ENCODE results near the gene CDHR5.

CDHR5 gene

GRCh38 chr11:620935-621814, 3.6 kb downstream of the CDHR5 start:
- no peak for DNase-seq

- no peak for DNase-seq
These were observed 4.6 kb downstream of the CDHR5 start for GRCh38 chr11:620201-620600.

GRCh38 chr11:619628-620050, 5.1 kb downstream of the CDHR5 start:
- no peak for DNase-seq

GRCh38 chr11:618856-619627, 5.7 kb downstream of the CDHR5 start:
- DNase-seq = no peak

- no peak for DNase-seq
These were observed 6.7 kb downstream of the CDHR5 start for GRCh38 chr11:617912-618682.

- DNase-seq = no peak
These were observed 7.4 kb downstream of the CDHR5 start for GRCh38 chr11:617199-617911.

GRCh38 chr11:616320-617198, 8.2 kb downstream of the CDHR5 start:
- DNase-seq = no peak

- peak; percentile 49 to 57 for DNase-seq
These were observed 9.0 kb downstream of the CDHR5 start, which contains the start of gene IRF7 for GRCh38 chr11:615504-616319. Gene IRF7 (minus strand): TSS chr11:615950. CDS start chr11:615364, 586 bp downstream.

GRCh38 chr11:614623-615503, 9.9 kb downstream of the CDHR5 start:
- DNase-seq = no peak

GRCh38 chr11:614021-614622, 10.6 kb downstream of the CDHR5 start:
- no peak for DNase-seq

- DNase-seq = peak in 1 of 2 experiments; percentile 46
These were observed 11.3 kb downstream of the CDHR5 start for GRCh38 chr11:613369-613968.

- no peak for DNase-seq
These were observed 11.8 kb downstream of the CDHR5 start for GRCh38 chr11:612961-613300.

GRCh38 chr11:612201-612960, 12.4 kb downstream of the CDHR5 start:
- DNase-seq = no peak

- no peak for DNase-seq
These were observed 13.5 kb downstream of the CDHR5 start for GRCh38 chr11:611001-611996.

GRCh38 chr11:610146-610801, 14.5 kb downstream of the CDHR5 start:
- no peak for DNase-seq

- no peak for DNase-seq
These were observed 15.4 kb downstream of the CDHR5 start for GRCh38 chr11:609341-609811.
